Stimulated activated CD4-positive, alpha-beta T cell treated with anti-CD3 and anti-CD28 coated beads, Interleukin-2, amount 100 ng/mL, for 4 hours (primary cell): Measurements from ENCODE around the gene DNAJB14.

Experiments
- DNase-seq: peaks from one replicate; pipeline ENCODE4 v3.0.0-alpha.2; 2020; ENCODE audit warnings: low read depth

Gene DNAJB14

DNA sequence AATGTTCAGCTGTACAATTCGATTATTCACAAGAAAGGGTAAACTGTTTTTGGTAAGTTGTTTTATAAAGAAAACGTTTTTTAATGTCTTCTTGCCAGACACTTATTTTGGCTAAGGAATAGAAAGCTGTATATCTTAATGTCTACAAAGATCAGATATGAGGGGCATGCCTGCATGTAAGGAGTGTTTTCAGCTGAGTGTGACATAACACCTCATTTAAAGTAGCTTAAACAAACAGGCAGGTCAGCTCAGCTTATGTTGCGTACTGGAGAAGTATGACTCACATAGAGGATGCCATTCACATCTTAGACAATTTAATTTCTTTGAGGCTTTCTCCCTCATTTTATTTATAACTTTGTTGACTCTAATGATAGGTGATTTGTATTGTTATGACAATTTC, 82.6 kb downstream of the DNAJB14 start:
- DNase-seq, result no peak

DNA sequence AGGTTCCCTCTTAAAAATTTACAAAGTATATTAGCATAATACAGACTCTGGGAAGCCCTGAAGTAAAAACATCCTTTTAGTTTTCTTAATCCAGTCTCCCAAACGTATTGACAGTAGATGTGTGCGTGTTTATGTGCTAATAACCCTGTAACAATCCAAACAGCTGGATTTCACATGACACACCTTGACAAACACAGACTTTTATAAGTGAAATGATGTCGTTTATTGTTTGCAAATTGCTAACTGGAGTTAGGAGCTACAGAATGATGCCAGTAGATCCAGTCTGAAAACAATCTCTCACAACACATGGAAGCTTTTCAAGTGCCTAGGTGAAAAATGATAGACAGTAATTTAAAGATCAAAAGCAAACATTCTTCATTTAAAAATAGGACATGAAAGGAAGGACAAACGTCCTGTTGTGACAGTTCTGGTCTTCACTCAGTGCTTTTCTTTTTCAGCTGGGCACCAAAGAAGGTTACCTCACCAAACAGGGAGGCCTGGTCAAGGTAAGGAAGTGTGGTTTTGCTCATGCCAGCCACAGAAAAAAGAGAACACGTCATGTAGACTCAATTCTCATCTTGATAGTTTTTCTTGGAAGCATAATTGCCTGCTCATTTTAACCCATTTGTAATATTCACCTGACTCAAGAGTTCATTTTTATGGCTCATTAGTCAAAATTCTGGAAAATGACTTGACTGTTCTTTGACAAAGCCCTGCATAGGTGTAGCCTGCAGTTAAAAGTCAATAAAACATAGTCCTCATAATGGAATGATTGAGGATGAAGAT, 85.1 kb downstream of the DNAJB14 start:
- DNase-seq, result no peak

DNA sequence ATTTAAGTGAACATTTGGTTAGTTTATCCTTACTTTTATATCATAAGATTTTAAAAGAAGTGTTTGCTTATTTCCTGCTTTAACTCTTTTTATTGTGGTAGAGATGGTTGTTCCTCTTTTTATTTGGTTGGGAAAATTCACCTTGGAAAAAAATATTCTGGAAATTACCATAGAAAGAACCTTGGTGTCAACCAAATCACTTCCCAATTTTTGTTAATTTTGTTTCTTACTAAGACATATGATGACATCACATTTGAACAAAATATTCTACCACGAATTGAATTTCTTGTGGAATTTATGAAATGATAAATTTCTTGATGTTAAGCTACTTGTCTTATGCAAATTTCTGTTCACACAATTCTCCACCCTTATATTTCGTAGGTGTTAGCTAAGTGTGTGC, 85.9 kb downstream of the DNAJB14 start:
- DNase-seq, result no peak

DNA sequence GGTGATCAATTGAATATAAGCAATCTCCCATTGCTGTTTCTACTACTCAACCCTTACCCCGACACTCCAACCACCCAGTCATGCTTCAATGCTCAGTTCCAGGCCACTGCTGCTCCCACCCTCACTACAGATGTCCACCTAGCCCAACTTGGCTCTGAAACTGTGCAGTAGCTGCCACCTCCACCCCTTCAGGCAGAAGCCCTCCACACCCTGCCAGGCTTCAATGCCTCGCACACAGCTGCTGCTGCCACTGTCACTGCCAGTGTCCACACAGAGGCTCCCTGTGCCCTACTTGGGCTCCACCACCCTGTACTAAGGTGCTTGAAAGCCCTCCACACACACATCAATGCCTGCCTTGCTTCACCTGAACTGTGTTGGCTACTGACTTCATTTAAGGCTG, 86.8 kb downstream of the DNAJB14 start:
- no peak for DNase-seq

DNA sequence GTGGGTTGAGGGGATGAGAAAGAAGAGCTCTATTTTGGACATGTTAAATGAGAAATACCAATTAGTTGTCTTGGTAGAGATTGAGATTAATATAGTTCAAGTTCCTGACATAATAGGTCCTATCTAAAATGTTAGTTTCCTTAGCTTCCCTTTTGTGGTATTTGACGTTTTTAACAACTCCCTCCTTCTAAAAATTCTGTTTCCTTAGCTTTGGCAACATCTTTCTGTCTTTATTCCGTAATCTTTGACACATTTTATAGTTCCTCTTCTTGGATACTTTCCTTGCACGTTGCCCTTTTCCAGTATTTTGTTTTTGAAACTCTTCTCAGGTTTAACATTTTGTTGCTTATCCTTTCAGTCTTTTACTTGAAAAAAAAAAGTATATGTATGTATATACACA, 89.1 kb downstream of the DNAJB14 start:
- DNase-seq, result no peak

DNA sequence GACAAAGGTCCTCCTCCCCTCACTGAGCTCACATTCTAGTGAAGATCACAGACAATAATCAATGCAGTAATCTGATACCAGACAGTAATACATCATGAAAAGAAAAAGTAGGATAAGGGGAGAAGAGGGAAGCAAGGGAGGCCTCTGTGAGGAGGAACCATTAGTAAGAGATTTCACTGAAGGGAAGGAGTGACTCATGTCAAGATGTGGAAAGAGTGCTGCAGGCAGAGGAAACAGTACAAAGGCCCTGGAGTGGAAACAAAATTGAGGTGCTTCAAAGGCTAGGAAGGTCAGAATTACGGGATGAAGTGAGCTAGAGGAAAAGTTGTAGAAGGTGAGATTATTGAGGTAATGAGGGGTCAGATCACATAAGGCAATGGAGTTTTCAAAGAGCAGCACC, 90.3 kb downstream of the DNAJB14 start:
- peak; percentile 26 for DNase-seq

DNA sequence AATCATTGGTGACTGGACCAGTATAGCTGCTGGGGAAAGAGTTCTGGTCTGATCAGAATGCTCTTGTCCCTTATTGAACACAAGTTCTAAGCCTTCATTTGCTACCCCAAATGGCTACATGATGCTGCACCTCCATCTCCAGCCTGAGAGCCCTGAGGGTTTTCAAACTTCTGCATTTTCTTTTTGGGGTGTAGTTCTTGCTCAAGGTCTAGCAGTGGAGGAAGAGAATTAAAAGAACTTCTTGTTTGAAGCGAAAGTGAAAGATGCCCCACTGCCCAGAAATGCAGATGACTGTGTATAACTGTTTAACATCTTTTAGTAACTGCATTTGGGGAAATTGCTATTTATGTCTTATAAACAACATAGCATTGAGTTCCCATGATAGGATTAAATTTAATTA, 90.7 kb downstream of the DNAJB14 start:
- no peak for DNase-seq

DNA sequence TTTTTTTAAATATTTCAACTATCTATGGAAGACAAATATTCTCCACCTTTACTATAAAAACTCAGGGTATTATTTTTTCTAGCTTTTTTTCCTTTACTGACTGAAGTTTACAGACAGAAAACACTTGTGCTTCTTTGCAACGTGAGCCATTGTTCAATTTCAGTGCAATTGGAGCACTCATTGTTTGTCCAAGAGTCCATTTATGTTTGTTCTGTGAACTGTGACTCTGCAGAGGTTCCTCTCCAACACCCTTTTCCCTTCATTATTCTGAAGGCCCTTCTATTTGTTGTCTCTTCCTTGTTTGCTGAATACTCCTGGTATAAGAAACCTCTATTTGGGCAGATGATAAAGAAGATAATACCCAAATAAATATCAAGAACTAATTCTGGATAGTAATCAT, 92.4 kb downstream of the DNAJB14 start:
- no peak for DNase-seq

DNA sequence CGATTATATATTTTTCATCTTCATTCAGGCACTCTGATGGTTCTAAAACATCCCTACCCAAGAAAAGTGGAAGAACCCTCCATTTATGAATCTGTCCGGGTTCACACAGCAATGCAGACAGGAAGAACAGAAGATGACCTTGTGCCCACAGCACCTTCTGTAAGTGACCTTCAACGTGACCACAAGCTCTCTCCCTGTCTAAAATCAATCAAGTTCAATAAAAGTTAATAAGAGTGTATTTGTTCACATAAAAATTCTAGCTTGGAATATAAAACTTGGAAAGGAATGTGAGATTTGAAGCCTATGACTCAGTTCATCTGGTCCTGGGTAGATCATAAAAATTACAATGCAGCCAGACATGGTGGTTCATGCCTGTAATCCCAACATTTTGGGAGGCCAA, 93.2 kb downstream of the DNAJB14 start:
- DNase-seq, result no peak

DNA sequence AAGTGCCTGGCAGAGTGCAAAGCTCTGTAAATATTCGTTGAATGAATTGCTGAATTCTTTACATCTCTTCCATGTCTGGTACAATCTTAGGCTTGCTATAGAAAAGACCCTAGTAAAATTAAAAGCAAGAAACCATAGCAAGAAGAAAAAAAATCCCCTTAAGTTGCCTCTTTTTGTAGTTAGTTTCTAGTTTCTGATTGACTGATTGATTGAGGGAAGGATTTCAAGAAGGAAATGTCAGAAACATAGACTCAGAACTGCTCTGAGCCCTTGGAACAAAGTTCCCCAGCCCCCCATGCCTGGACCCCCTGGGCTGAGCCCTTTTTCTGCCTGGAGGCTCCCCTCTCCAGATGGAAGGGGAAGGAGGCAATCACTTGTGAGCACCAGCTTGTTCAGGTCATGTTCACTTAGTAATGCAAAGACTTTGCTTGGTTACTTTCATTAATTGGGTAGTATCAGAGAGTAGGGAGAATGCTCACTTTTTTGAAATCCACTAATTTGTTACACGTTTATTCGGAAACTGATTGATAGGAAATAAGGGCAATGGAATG, 94.1 kb downstream of the DNAJB14 start:
- DNase-seq, result no peak

DNA sequence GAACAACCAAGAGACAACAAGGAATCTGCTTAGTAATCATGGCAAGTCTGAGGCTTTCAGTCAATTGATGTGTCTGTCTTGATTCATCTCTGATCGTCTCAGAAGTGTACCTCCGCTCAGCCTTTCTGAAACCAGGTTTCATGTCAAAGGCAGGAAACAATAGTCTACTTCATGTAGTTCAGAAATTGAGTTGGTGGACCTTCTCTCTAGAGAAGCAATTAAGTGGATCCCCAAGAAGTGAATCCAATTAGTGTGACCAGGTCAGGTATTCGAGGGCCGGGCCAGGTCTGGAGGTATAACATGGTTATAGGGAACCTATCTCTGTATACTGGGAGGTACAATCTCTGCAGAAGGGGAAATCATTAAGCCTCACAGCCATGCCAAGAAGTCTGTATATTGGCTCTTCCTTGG, 97.8 kb downstream of the DNAJB14 start:
- DNase-seq, result no peak

DNA sequence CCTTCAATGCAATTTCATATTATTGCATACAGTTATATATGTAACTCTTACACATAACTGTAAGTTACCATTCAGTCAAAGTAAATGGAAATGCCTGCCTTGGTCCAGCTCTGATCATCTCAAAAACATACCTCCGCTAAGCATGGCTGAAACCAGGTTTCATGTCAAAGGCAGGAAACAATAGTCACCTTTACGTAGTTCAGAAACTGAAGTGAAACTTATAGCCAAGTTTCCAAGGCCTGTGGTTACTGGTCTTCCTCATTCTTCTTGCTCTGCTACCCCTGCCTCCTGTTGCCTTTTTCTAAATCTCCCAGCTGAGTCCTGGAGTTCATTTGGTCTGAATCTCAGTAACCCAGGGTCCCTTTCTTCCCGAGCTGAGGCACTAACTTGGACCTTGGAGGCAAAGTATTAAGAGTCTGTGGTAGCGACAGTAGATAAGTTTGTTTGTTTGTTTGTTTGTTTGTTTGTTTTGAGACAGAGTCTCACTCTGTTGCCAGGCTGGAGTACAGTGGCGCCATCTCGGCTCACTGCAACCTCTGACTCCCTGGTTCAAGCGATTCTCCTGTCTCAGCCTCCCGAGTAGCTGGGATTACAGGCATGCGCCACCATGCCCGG, 98.9 kb downstream of the DNAJB14 start:
- DNase-seq, result no peak

DNA sequence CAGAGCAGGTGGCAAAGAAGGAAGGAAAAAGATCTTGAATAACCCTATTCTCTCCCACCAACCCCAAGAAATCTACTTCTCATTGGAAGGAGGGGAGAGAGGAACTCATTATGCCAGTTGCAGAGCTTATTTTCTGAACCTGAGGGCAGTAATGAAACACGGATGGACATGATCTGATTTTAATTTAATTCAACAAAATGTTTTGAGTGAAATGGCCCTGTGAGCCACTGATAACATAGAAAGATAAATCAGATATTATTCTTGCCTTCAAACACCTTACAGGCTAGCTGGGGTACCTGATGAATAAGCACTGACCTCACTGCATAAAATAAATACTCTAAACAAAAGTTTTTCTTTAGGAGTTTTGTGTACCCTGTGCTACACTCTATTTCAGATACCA, 99.5 kb downstream of the DNAJB14 start:
- no peak for DNase-seq
